Left lobe of liver (tissue), 2 donors: ENCODE data around the gene RABL2B. TPM values are rescaled to one million over a fixed set of nuclear protein-coding genes. Genes with fewer than 3 reads are reported as not detected.
"Not testable (repeated sequence)": the region's sequence is repeated elsewhere in the genome, so short reads cannot be mapped to it uniquely, and the experiment has no call there.

Source experiments
- ATAC-seq: fragments of 200-7000 bp; cut with Tn5 transposase; one replicate; pipeline ENCODE4 v1.9.1; 2020; ENCODE audit warnings: mild to moderate bottlenecking, moderate library complexity
- DNase-seq: peaks from one replicate; pipeline ENCODE4 v3.0.0-alpha.2; 2020; ENCODE audit warnings: low spot score
- total RNA-seq: library from RNA; stranded (reverse); gene quantifications from one replicate; pipeline ENCODE4 v1.2.1, GENCODE V29; 2021
- donor health status: DM: no; HTN: no; CAD: no; lungs with moderate emphysema.
- donor health status: DM: no; HTN: yes; CAD: no.

Gene RABL2B
- 11.1 TPM for total RNA-seq

GRCh38 chr22:50783033-50783879 lies at the start of gene RABL2B:
RABL2B (minus strand) TSS chr22:50783636; CDS start chr22:50782294, 1,342 bp downstream.
- peak; percentile 98 for ATAC-seq

GRCh38 chr22:50786936-50787335 lies 3.5 kb upstream of the RABL2B start:
- not testable (repeated sequence) for DNase-seq, ATAC-seq

More at GRCh38 chr22:50783033-50783879, at the start of gene RABL2B:
- peak; percentile 92 for DNase-seq

- not testable (repeated sequence) for DNase-seq, ATAC-seq
Measured at GRCh38 chr22:50785289-50785688, 1.9 kb upstream of the RABL2B start.

GRCh38 chr22:50783880-50784276 lies 442 bp upstream of the RABL2B start:
- not testable (repeated sequence) for DNase-seq
- peak; percentile 34 for ATAC-seq

GRCh38 chr22:50782253-50782652 lies 1.2 kb downstream of the RABL2B start:
- not testable (repeated sequence) for DNase-seq, ATAC-seq

- ATAC-seq, DNase-seq: not testable (repeated sequence)
Measured at GRCh38 chr22:50780244-50780643, 3.2 kb downstream of the RABL2B start.

GRCh38 chr22:50777631-50778030 lies 5.8 kb downstream of the RABL2B start:
- ATAC-seq, result peak; percentile 55
- not testable (repeated sequence) for DNase-seq

- not testable (repeated sequence) for DNase-seq
- ATAC-seq, result peak; percentile 58
Measured at GRCh38 chr22:50775132-50775531, 8.3 kb downstream of the RABL2B start.

GRCh38 chr22:50764288-50764687 lies 19.1 kb downstream of the RABL2B start:
- DNase-seq, ATAC-seq: not testable (repeated sequence)

GRCh38 chr22:50761829-50762228 lies 21.6 kb downstream of the RABL2B start:
- DNase-seq, ATAC-seq: not testable (repeated sequence)

GRCh38 chr22:50759597-50760341 lies 23.7 kb downstream of the RABL2B start:
- DNase-seq, ATAC-seq: not testable (repeated sequence)

- peak; percentile 57 for DNase-seq
Measured at GRCh38 chr22:50756949-50757491, 26.4 kb downstream of the RABL2B start.

GRCh38 chr22:50756406-50756805 lies 27.0 kb downstream of the RABL2B start:
- DNase-seq, ATAC-seq: not testable (repeated sequence)

More at GRCh38 chr22:50756949-50757491, 26.4 kb downstream of the RABL2B start:
- ATAC-seq, result peak; percentile 37

GRCh38 chr22:50755251-50755650 lies 28.2 kb downstream of the RABL2B start:
- not testable (repeated sequence) for DNase-seq, ATAC-seq

- DNase-seq, ATAC-seq: not testable (repeated sequence)
Measured at GRCh38 chr22:50749302-50750074, 33.9 kb downstream of the RABL2B start.

- not testable (repeated sequence) for ATAC-seq, DNase-seq
Measured at GRCh38 chr22:50748630-50749029, 34.8 kb downstream of the RABL2B start.

- DNase-seq, ATAC-seq: not testable (repeated sequence)
Measured at GRCh38 chr22:50747521-50747920, 35.9 kb downstream of the RABL2B start.

GRCh38 chr22:50744424-50744823 lies 39.0 kb downstream of the RABL2B start:
- DNase-seq, ATAC-seq: not testable (repeated sequence)

GRCh38 chr22:50740714-50741113 lies 42.7 kb downstream of the RABL2B start:
- not testable (repeated sequence) for DNase-seq, ATAC-seq

GRCh38 chr22:50739894-50740293 lies 43.5 kb downstream of the RABL2B start:
- no peak for DNase-seq
- no peak for ATAC-seq
